HEK293 (cell line): Measurements from ENCODE around the gene ZNF629.

Experiments
- CTCF ChIA-PET: fragments of 350-600 bp; formaldehyde crosslinking; extraction: SDS; loops from one replicate; lab custom pipeline; 2021; ENCODE audit warnings: antibody characterized with exemption; lab: Yijun Ruan, JAX
- POLR2A ChIA-PET: fragments of 300-600 bp; formaldehyde crosslinking; extraction: SDS; loops from one replicate; lab custom pipeline; 2020; ENCODE audit warnings: antibody characterized with exemption, inconsistent platforms; lab: Yijun Ruan, JAX
- H3K27ac ChIP-seq: fragments of 200-500 bp; sonication (Bioruptor generic); 2 replicates; pipeline ENCODE4 v1.5.1; 2014; ENCODE audit warnings: low read depth, low read length, control low read depth, inconsistent platforms; ENCODE audit errors: extremely low read depth
- H3K36me3 ChIP-seq, 2 experiments: fragments of 200-500 bp in 1 of 2; sonication (Bioruptor generic) in 1 of 2; 1 replicate in 1 of 2; 2 replicates in 1 of 2; pipeline ENCODE4 v1.5.1; 2014 to 2017; ENCODE audit warnings: inconsistent platforms in 2 of 2, low read length in 2 of 2; ENCODE audit not compliant: control insufficient read depth in 2 of 2, insufficient read depth in 1 of 2
- H3K4me1 ChIP-seq: fragments of 200-500 bp; sonication (Bioruptor generic); 2 replicates; pipeline ENCODE4 v1.5.1; 2014; ENCODE audit warnings: mild to moderate bottlenecking, low read length, inconsistent platforms; ENCODE audit not compliant: control insufficient read depth, insufficient read depth
- H3K4me3 ChIP-seq: 2 replicates; pipeline ENCODE4 v1.5.1; 2011; ENCODE audit warnings: low read depth, mild to moderate bottlenecking, control low read depth, low read length, moderate library complexity
- H3K9me3 ChIP-seq: fragments of 200-500 bp; sonication (Bioruptor generic); 2 replicates; pipeline ENCODE4 v1.5.1; 2014; ENCODE audit warnings: low read depth, low read length, inconsistent platforms; ENCODE audit not compliant: control insufficient read depth, insufficient read depth
- GLIS1 ChIP-seq: fragments of 450-650 bp; formaldehyde crosslinking; IDR thresholded peaks from 2 replicates; pipeline ENCODE4 v1.5.1; 2016; ENCODE audit warnings: missing biosample characterization, missing genetic modification characterization
- KLF7 ChIP-seq: fragments of 450-650 bp; formaldehyde crosslinking; IDR thresholded peaks from 2 replicates; pipeline ENCODE4 v1.5.1; 2016; ENCODE audit warnings: missing biosample characterization, missing genetic modification characterization, borderline replicate concordance
- SETDB1 ChIP-seq: IDR thresholded peaks from one replicate; pipeline ENCODE4 v1.6.1; 2017; ENCODE audit warnings: mild to moderate bottlenecking, low read length, moderate library complexity, mixed read lengths; ENCODE audit not compliant: insufficient read length
- SP7 ChIP-seq: fragments of 450-650 bp; formaldehyde crosslinking; IDR thresholded peaks from 2 replicates; pipeline ENCODE4 v1.5.1; 2016; ENCODE audit warnings: missing biosample characterization, missing genetic modification characterization
- WT1 ChIP-seq: fragments of 450-650 bp; formaldehyde crosslinking; IDR thresholded peaks from 2 replicates; pipeline ENCODE4 v1.5.1; 2016; ENCODE audit warnings: missing biosample characterization, missing genetic modification characterization
- ZBTB21 ChIP-seq: fragments of 450-650 bp; formaldehyde crosslinking; IDR thresholded peaks from 2 replicates; pipeline ENCODE4 v1.5.1; 2017; ENCODE audit warnings: missing biosample characterization, missing genetic modification characterization
- ZEB2 ChIP-seq: fragments of 450-650 bp; formaldehyde crosslinking; IDR thresholded peaks from 2 replicates; pipeline ENCODE4 v1.5.1; 2016; ENCODE audit warnings: missing biosample characterization, missing genetic modification characterization
- ZIC2 ChIP-seq: fragments of 450-650 bp; formaldehyde crosslinking; IDR thresholded peaks from 2 replicates; pipeline ENCODE4 v1.5.1; 2016; ENCODE audit warnings: missing biosample characterization, missing genetic modification characterization
- ZNF184 ChIP-seq: fragments of 450-650 bp; IDR thresholded peaks from 2 replicates; pipeline ENCODE4 v1.5.1; 2018; ENCODE audit warnings: missing biosample characterization, mild to moderate bottlenecking, missing genetic modification characterization
- ZNF24 ChIP-seq: fragments of 450-650 bp; formaldehyde crosslinking; IDR thresholded peaks from 2 replicates; pipeline ENCODE4 v1.5.1; 2016; ENCODE audit warnings: missing biosample characterization, missing genetic modification characterization
- ZNF335 ChIP-seq: fragments of 450-650 bp; formaldehyde crosslinking; conservative IDR thresholded peaks from 2 replicates; pipeline ENCODE4 v1.5.1; 2016; ENCODE audit warnings: missing biosample characterization, missing genetic modification characterization
- ZNF37A ChIP-seq: fragments of 450-650 bp; IDR thresholded peaks from 2 replicates; pipeline ENCODE4 v1.5.1; 2018; ENCODE audit warnings: missing biosample characterization, missing genetic modification characterization
- ZNF394 ChIP-seq: fragments of 450-650 bp; formaldehyde crosslinking; IDR thresholded peaks from 2 replicates; pipeline ENCODE4 v1.5.1; 2016; ENCODE audit warnings: missing biosample characterization, missing genetic modification characterization, mild to moderate bottlenecking, moderate library complexity, borderline replicate concordance
- ZNF530 ChIP-seq: fragments of 450-650 bp; formaldehyde crosslinking; IDR thresholded peaks from 2 replicates; pipeline ENCODE4 v1.5.1; 2016; ENCODE audit warnings: low read depth, missing biosample characterization, missing genetic modification characterization
- ZNF76 ChIP-seq: fragments of 450-650 bp; formaldehyde crosslinking; IDR thresholded peaks from 2 replicates; pipeline ENCODE4; 2016; ENCODE audit warnings: low read depth, missing biosample characterization, missing genetic modification characterization, borderline replicate concordance
- ZNF768 ChIP-seq: fragments of 450-650 bp; formaldehyde crosslinking; IDR thresholded peaks from 2 replicates; pipeline ENCODE4 v1.5.1; 2018; ENCODE audit warnings: missing biosample characterization, mild to moderate bottlenecking, missing genetic modification characterization
- ZXDB ChIP-seq: fragments of 450-650 bp; formaldehyde crosslinking; IDR thresholded peaks from 2 replicates; pipeline ENCODE4 v1.5.1; 2016; ENCODE audit warnings: missing biosample characterization, missing genetic modification characterization
- TF ChIP-seq, protein P1 (sequence below): fragments of 450-650 bp; formaldehyde crosslinking; IDR thresholded peaks from 2 replicates; pipeline ENCODE4 v1.5.1; 2016; ENCODE audit warnings: missing biosample characterization, missing genetic modification characterization
- TF ChIP-seq, protein P2 (sequence below): fragments of 450-650 bp; formaldehyde crosslinking; IDR thresholded peaks from 2 replicates; pipeline ENCODE4 v1.5.1; 2016; ENCODE audit warnings: missing biosample characterization, missing genetic modification characterization
- TF ChIP-seq, protein P3 (sequence below): fragments of 450-650 bp; formaldehyde crosslinking; IDR thresholded peaks from 2 replicates; pipeline ENCODE4; 2016; ENCODE audit warnings: missing biosample characterization, missing genetic modification characterization
- TF ChIP-seq, protein P4 (sequence below): fragments of 450-650 bp; formaldehyde crosslinking; IDR thresholded peaks from 2 replicates; pipeline ENCODE4 v1.5.1; 2016; ENCODE audit warnings: missing biosample characterization, missing genetic modification characterization

Gene ZNF629

DNA sequence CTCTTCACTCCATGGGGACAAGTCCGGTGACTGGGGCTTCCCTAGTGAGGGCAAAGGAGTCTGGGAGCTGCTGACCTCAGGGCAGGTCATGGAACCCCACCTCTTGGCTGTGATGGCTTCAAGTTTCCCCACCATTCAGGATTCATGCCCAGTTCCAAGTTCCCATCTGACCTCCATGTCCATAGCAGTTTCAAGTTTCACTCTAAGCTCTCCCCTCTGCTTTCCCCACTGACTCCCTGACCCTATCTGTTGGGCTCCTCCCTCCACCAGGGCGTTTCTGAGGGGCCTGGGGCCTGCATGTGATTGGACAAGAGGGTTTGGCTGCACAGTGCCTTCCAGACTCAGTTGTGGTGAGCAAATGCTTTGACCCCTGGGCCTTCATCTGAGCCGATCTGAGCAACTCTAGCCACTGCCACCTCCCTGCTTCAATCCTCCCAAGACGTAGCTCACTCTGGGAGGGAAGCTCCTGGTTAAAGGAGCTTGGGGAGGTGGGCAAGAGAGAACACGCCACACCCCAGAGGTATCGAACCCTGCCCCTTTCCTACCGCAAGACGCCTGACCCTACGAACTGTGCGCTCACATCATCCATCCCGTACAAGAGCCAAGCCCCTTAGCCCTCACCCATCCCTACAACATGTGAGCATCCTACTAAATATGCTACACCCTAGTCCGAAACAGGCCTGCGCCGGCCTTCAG, 8.3 kb downstream of the ZNF629 start (continued):
- TF ChIP-seq SETDB1, result no peak

DNA sequence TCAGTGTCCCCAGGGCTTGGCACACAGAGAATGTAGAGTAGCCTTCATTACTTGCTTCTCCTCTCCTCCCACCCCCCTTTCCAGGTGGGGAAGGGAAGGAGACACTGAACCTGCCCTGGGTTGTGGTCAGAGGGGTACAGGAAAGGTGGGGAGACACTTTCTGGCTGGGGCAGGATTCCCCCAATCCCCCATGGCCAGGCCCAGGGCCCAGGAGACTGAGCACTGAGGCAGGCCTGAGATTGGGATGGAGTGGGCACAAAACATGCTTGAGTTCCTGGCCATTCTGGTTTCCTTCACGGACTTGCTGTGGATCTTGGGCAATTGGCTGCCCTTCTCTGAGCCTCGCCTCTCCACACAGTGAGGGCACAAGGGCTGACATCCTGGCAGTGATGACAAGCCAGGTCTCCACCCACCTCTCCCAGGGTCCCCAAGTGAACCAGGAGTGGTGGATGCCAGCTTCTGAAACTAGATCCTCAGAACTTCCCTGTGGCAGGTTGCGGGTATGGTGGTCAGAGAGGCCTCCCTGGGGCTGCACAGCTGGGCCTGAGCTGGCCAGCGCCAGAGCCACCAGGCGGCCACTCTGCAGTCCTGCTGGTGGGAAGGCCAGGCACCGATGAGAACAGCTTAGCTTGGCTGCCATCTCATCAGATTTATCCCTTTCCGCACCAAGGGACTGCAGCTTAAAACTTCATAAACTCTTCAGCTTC, 9.3 kb downstream of the ZNF629 start:
- peak; percentile 44; the same call in 1 of the 2 replicates for TF ChIP-seq ZIC2 (tag by site-specific recombination)
- TF ChIP-seq, protein P1, sequence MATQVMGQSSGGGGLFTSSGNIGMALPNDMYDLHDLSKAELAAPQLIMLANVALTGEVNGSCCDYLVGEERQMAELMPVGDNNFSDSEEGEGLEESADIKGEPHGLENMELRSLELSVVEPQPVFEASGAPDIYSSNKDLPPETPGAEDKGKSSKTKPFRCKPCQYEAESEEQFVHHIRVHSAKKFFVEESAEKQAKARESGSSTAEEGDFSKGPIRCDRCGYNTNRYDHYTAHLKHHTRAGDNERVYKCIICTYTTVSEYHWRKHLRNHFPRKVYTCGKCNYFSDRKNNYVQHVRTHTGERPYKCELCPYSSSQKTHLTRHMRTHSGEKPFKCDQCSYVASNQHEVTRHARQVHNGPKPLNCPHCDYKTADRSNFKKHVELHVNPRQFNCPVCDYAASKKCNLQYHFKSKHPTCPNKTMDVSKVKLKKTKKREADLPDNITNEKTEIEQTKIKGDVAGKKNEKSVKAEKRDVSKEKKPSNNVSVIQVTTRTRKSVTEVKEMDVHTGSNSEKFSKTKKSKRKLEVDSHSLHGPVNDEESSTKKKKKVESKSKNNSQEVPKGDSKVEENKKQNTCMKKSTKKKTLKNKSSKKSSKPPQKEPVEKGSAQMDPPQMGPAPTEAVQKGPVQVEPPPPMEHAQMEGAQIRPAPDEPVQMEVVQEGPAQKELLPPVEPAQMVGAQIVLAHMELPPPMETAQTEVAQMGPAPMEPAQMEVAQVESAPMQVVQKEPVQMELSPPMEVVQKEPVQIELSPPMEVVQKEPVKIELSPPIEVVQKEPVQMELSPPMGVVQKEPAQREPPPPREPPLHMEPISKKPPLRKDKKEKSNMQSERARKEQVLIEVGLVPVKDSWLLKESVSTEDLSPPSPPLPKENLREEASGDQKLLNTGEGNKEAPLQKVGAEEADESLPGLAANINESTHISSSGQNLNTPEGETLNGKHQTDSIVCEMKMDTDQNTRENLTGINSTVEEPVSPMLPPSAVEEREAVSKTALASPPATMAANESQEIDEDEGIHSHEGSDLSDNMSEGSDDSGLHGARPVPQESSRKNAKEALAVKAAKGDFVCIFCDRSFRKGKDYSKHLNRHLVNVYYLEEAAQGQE (tag by site-specific recombination), result 0 out of 2 replicates have a peak, but pooled peaks have one; percentile 28
- peak; percentile 48; the same call in 1 of the 2 replicates for TF ChIP-seq ZNF394 (tag by site-specific recombination)
- TF ChIP-seq ZEB2 (tag by site-specific recombination), result no peak
- no peak for TF ChIP-seq SP7 (tag by site-specific recombination)
- TF ChIP-seq GLIS1 (tag by site-specific recombination), result peak; percentile 51
- peak; percentile 74; the same call in 1 of the 2 replicates for TF ChIP-seq ZNF768 (tag by site-specific recombination)
- TF ChIP-seq ZNF335 (tag by site-specific recombination), result peak; percentile 34; the same call in 1 of the 2 replicates
- TF ChIP-seq, protein P2, sequence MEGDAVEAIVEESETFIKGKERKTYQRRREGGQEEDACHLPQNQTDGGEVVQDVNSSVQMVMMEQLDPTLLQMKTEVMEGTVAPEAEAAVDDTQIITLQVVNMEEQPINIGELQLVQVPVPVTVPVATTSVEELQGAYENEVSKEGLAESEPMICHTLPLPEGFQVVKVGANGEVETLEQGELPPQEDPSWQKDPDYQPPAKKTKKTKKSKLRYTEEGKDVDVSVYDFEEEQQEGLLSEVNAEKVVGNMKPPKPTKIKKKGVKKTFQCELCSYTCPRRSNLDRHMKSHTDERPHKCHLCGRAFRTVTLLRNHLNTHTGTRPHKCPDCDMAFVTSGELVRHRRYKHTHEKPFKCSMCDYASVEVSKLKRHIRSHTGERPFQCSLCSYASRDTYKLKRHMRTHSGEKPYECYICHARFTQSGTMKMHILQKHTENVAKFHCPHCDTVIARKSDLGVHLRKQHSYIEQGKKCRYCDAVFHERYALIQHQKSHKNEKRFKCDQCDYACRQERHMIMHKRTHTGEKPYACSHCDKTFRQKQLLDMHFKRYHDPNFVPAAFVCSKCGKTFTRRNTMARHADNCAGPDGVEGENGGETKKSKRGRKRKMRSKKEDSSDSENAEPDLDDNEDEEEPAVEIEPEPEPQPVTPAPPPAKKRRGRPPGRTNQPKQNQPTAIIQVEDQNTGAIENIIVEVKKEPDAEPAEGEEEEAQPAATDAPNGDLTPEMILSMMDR (tag by site-specific recombination), result peak; percentile 50
- TF ChIP-seq KLF7 (tag by site-specific recombination), result no peak
- 0 out of 2 replicates have a peak, but pooled peaks have one; percentile 11 for TF ChIP-seq ZNF24
- no peak for TF ChIP-seq ZXDB (tag by site-specific recombination)
- peak overlapping the region; percentile 33 for H3K27ac ChIP-seq
- H3K4me1 ChIP-seq, result no peaks in the 10 kb centered on the region; the same call in 1 of the 2 replicates
- CTCF ChIA-PET, result interaction anchor here (1.1 to 1.3 kb wide), 3 partner anchors 18 to 67 kb away, joined by 3 to 5 read pairs (median 3); no protein-coding TSS in a partner anchor
- H3K36me3 ChIP-seq, result peaks cover 0 to 62% of the 10 kb centered on the region in 2 experiments; a peak in 1 of 3 replicates
- H3K4me3 ChIP-seq, result no peak overlapping the region
- POLR2A ChIA-PET, result interaction anchor here (0.5 to 2.7 kb wide), 12 partner anchors 9 to 196 kb away, joined by 3 to 25 read pairs (median 4); partner anchors contain the start of genes FBRS, PHKG2 and ZNF629
- H3K9me3 ChIP-seq, result no peaks in the 10 kb centered on the region

DNA sequence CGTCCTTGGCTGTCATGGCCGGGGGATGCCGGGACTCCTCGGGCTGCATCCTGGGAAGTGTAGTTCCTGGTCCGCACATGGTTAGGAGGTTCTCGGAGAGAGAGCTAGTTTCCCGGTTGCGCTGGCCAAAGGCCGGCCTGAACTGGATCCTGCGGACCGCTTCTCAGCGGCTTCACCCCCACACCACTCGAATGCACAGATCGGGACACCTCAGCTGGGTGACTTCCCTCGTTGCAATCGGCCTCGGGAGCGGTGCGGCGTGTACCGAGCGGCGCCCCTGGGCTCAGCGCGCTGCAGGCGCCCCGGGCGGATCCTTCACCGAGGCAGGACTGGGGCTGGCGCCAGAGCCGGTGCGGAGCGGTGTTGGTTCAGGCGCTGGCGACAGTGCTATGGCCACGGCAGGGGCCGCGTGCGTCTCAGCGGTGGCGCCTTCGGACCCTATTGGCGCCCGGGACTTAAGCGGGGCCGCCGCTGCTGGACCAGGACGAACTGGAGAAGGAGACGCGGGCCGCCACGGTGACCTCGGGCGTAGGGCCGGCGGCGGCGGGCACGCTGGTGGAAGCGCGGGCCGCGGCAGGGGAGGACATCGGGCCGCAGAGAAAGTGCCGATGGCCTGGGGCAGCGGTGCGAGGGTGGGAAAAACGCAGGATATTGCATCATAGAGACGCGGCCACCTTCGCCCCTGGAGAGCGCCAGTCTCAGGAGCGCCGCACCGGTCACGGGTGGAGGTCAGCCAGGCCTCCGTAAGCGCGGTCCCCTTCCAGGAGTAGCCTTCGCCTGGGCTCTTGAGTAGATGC, 11.4 kb downstream of the ZNF629 start:
- Histone ChIP-seq H3K9me3 (no peaks in the 10 kb centered on the region), H3K27ac (peak overlapping the region; percentile 92), H3K4me3 (peak overlapping the region; percentile 76), H3K36me3 (peaks cover 6 to 62% of the 10 kb centered on the region in 2 experiments; a peak in 2 of 3 replicates), H3K4me1 (no peaks in the 10 kb centered on the region; the same call in 1 of the 2 replicates)
- CTCF ChIA-PET, result interaction anchor here (0.6 to 1.1 kb wide), 3 partner anchors 10 to 365 kb away, joined by 3 to 7 read pairs (median 4); no protein-coding TSS in a partner anchor
- POLR2A ChIA-PET, result interaction anchor here (0.5 to 2.6 kb wide), 21 partner anchors 8 to 708 kb away, joined by 3 to 34 read pairs (median 5); partner anchors contain the start of genes FBXL19, PHKG2, PRR14 and ZNF629
- TF ChIP-seq ZNF184 (tag by site-specific recombination) (peak; percentile 42; the same call in 1 of the 2 replicates), ZNF530 (tag by site-specific recombination) (no peak), WT1 (tag by site-specific recombination) (0 out of 2 replicates have a peak, but pooled peaks have one; percentile 21), ZNF76 (tag by site-specific recombination) (peak; percentile 99), ZNF37A (tag by site-specific recombination) (no peak), ZBTB21 (tag by site-specific recombination) (no peak)
- TF ChIP-seq, protein P3, sequence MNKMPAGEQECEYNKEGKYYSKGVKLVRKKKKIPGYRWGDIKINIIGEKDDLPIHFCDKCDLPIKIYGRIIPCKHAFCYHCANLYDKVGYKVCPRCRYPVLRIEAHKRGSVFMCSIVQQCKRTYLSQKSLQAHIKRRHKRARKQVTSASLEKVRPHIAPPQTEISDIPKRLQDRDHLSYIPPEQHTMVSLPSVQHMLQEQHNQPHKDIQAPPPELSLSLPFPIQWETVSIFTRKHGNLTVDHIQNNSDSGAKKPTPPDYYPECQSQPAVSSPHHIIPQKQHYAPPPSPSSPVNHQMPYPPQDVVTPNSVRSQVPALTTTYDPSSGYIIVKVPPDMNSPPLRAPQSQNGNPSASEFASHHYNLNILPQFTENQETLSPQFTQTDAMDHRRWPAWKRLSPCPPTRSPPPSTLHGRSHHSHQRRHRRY (tag by site-specific recombination), result peak; percentile 85
- TF ChIP-seq, protein P4, sequence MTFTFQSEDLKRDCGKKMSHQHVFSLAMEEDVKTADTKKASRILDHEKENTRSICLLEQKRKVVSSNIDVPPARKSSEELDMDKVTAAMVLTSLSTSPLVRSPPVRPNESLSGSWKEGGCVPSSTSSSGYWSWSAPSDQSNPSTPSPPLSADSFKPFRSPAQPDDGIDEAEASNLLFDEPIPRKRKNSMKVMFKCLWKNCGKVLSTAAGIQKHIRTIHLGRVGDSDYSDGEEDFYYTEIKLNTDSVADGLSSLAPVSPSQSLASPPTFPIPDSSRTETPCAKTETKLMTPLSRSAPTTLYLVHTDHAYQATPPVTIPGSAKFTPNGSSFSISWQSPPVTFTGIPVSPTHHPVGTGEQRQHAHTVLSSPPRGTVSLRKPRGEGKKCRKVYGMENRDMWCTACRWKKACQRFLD, result no peak
